HAP-1 (cell line): ENCODE results near the gene ACOX3.

Experiments used
- DNase-seq, 2 experiments: peaks; one replicate each; pipeline ENCODE4 v3.0.0-alpha.2; 2016 to 2020; ENCODE audit warnings: low spot score in 2 of 2
- H3K27me3 ChIP-seq: fragments of 250-450 bp; sonication (Bioruptor Pico); 2 replicates; pipeline ENCODE4 v1.5.1; 2020; ENCODE audit warnings: low read depth, mild to moderate bottlenecking, moderate library complexity
- H3K36me3 ChIP-seq: fragments of 250-450 bp; sonication (Bioruptor Pico); replicated peaks from 2 replicates; pipeline ENCODE4 v1.5.1; 2020; ENCODE audit warnings: mild to moderate bottlenecking
- H3K4me1 ChIP-seq: fragments of 250-450 bp; sonication (Bioruptor Pico); 2 replicates; pipeline ENCODE4 v1.5.1; 2020; ENCODE audit warnings: mild to moderate bottlenecking
- H3K4me3 ChIP-seq: fragments of 250-450 bp; sonication (Bioruptor Pico); 2 replicates; pipeline ENCODE4 v1.5.1; 2020; ENCODE audit warnings: mild to moderate bottlenecking, moderate library complexity
- H3K9me3 ChIP-seq: fragments of 250-450 bp; sonication (Bioruptor Pico); 2 replicates; pipeline ENCODE4 v1.5.1; 2020; ENCODE audit warnings: mild to moderate bottlenecking, moderate library complexity
- in situ Hi-C: fragments of 300-500 bp; cut with MboI; formaldehyde crosslinking; loops from 3 replicates; pipeline ENCODE4 v1.14.3; 2020; ENCODE audit warnings: low sequenced_read_pairs, inconsistent platforms, mixed read lengths

ACOX3 gene

GRCh38 chr4:8380511-8381415 is 59.8 kb downstream of the ACOX3 start:
- H3K36me3 ChIP-seq: no peaks in the 10 kb centered on the region
- H3K9me3 ChIP-seq: no peaks in the 10 kb centered on the region
- H3K27me3 ChIP-seq: no peaks in the 10 kb centered on the region
- no peaks in the 10 kb centered on the region for H3K4me1 ChIP-seq
- in situ Hi-C loops: no loop called here
- DNase-seq: no peak
- H3K4me3 ChIP-seq: no peak overlapping the region

- no peak for DNase-seq
- in situ Hi-C loops: no loop called here
- Histone ChIP-seq H3K36me3 (no peaks in the 10 kb centered on the region), H3K4me3 (no peak overlapping the region), H3K4me1 (no peaks in the 10 kb centered on the region), H3K9me3 (no peaks in the 10 kb centered on the region), H3K27me3 (no peaks in the 10 kb centered on the region)
Measured at GRCh38 chr4:8379771-8380170, 60.8 kb downstream of the ACOX3 start.

- Histone ChIP-seq H3K27me3 (no peaks in the 10 kb centered on the region), H3K4me3 (no peak overlapping the region), H3K9me3 (no peaks in the 10 kb centered on the region), H3K4me1 (no peaks in the 10 kb centered on the region), H3K36me3 (no peaks in the 10 kb centered on the region)
- in situ Hi-C loops: no loop called here
- no peak for DNase-seq
Measured at GRCh38 chr4:8379281-8379680, 61.2 kb downstream of the ACOX3 start.

GRCh38 chr4:8378776-8379175 is 61.7 kb downstream of the ACOX3 start:
- in situ Hi-C loops: no loop called here
- DNase-seq: no peak
- no peak overlapping the region for H3K4me3 ChIP-seq
- H3K36me3 ChIP-seq: no peaks in the 10 kb centered on the region
- no peaks in the 10 kb centered on the region for H3K27me3 ChIP-seq
- no peaks in the 10 kb centered on the region for H3K4me1 ChIP-seq
- H3K9me3 ChIP-seq: no peaks in the 10 kb centered on the region

- no peaks in the 10 kb centered on the region for H3K27me3 ChIP-seq
- no peaks in the 10 kb centered on the region for H3K36me3 ChIP-seq
- DNase-seq: no peak
- H3K9me3 ChIP-seq: no peaks in the 10 kb centered on the region
- no peaks in the 10 kb centered on the region for H3K4me1 ChIP-seq
- H3K4me3 ChIP-seq: no peak overlapping the region
- in situ Hi-C loops: no loop called here
Measured at GRCh38 chr4:8378101-8378724, 62.3 kb downstream of the ACOX3 start.

GRCh38 chr4:8377103-8378075 is 63.1 kb downstream of the ACOX3 start:
- in situ Hi-C loops: no loop called here
- Histone ChIP-seq H3K27me3 (no peaks in the 10 kb centered on the region), H3K4me1 (no peaks in the 10 kb centered on the region), H3K4me3 (no peak overlapping the region), H3K9me3 (no peaks in the 10 kb centered on the region), H3K36me3 (no peaks in the 10 kb centered on the region)
- DNase-seq: no peak

- in situ Hi-C loops: no loop called here
- Histone ChIP-seq H3K27me3 (no peaks in the 10 kb centered on the region), H3K36me3 (no peaks in the 10 kb centered on the region), H3K4me1 (no peaks in the 10 kb centered on the region), H3K9me3 (no peaks in the 10 kb centered on the region), H3K4me3 (no peak overlapping the region)
- no peak for DNase-seq
Measured at GRCh38 chr4:8376361-8377102, 64.0 kb downstream of the ACOX3 start.

GRCh38 chr4:8374851-8375649 is 65.5 kb downstream of the ACOX3 start:
- no peak for DNase-seq
- Histone ChIP-seq H3K4me1 (no peaks in the 10 kb centered on the region), H3K36me3 (no peaks in the 10 kb centered on the region), H3K9me3 (no peaks in the 10 kb centered on the region), H3K4me3 (no peak overlapping the region), H3K27me3 (no peaks in the 10 kb centered on the region)
- in situ Hi-C loops: no loop called here

GRCh38 chr4:8373973-8374545 is 66.5 kb downstream of the ACOX3 start:
- Histone ChIP-seq H3K36me3 (no peaks in the 10 kb centered on the region), H3K4me1 (no peaks in the 10 kb centered on the region), H3K9me3 (no peaks in the 10 kb centered on the region), H3K27me3 (no peaks in the 10 kb centered on the region), H3K4me3 (no peak overlapping the region)
- no peak for DNase-seq
- in situ Hi-C loops: no loop called here

GRCh38 chr4:8373270-8373972 is 67.1 kb downstream of the ACOX3 start:
- Histone ChIP-seq H3K27me3 (no peaks in the 10 kb centered on the region), H3K4me1 (no peaks in the 10 kb centered on the region), H3K9me3 (no peaks in the 10 kb centered on the region), H3K4me3 (no peak overlapping the region), H3K36me3 (no peaks in the 10 kb centered on the region)
- DNase-seq: no peak
- in situ Hi-C loops: no loop called here

GRCh38 chr4:8372506-8372905 is 68.0 kb downstream of the ACOX3 start:
- no peak for DNase-seq
- in situ Hi-C loops: no loop called here
- Histone ChIP-seq H3K4me3 (no peak overlapping the region), H3K9me3 (no peaks in the 10 kb centered on the region), H3K36me3 (no peaks in the 10 kb centered on the region), H3K27me3 (no peaks in the 10 kb centered on the region), H3K4me1 (no peaks in the 10 kb centered on the region)

- Histone ChIP-seq H3K36me3 (no peaks in the 10 kb centered on the region), H3K27me3 (no peaks in the 10 kb centered on the region), H3K4me1 (no peaks in the 10 kb centered on the region), H3K9me3 (no peaks in the 10 kb centered on the region), H3K4me3 (no peak overlapping the region)
- no peak for DNase-seq
- in situ Hi-C loops: no loop called here
Measured at GRCh38 chr4:8371596-8371995, 68.9 kb downstream of the ACOX3 start.
